HuH-7 (cell line): Measurements from ENCODE around the gene FTCD.
"Not testable (repeated sequence)": the region's sequence is repeated elsewhere in the genome, so short reads cannot be mapped to it uniquely, and the experiment has no call there.

ENCODE experiments used
- DNase-seq: peaks from one replicate; pipeline ENCODE4 v3.0.0; 2011; ENCODE audit warnings: low spot score

FTCD gene

GRCh38 chr21:46188226-46189212 lies 33.1 kb upstream of the FTCD start:
- no peak for DNase-seq

DNA sequence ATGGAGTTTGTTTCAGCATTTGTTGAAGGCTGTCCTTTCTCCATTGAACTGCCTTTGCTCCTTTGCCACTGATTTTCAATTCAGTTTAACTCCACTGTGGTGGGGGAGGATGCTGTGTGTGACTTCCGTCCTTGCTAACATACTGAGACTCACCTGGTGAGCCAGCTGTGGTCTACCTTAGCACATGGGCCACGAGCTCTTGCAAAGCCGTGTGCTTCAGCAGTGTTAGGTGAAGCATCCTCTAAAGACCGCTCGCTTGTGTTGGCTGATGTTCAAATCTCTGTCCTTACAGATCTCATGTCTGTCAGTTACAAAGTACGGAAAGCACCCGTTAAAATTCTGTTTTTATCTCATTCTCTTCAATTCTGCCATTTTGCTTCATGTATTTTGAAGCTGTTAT lies 32.4 kb upstream of the FTCD start:
- no peak for DNase-seq

DNA sequence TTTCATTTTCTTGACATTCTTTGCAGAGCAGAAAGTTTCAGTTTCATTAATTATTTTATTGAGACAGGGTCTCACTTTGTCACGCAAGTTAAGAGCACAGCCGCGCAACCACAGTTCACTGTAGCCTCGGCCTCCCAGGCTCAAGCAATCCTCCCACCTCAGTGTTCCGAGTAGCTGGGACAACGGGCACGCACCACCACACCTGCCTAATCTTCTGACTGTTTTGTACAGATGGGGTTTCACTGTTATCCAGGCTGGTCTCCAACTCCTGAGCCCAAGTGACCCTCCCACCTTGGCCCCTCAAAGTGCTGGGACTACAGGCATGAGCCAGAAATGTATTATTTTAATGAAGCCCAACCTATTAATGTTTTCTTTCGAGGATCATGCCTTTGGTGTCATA lies 31.9 kb upstream of the FTCD start:
- no peak for DNase-seq

DNA sequence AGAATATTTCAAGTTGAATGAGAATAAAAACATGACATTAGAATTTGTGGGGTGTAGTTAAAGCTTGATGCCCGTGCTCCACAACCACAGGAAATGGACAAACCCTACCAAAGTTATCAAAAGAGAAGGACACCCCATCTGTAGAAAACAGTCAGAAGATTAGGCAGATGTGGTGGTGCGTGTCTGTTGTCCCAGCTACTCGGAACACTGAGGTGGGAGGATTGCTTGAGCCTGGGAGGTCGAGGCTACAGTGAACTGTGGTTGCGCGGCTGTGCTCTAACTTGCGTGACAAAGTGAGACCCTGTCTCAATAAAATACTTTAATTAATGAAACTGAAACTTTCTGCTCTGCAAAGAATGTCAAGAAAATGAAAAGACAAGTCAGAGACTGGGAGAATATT lies 30.3 kb upstream of the FTCD start:
- no peak for DNase-seq

DNA sequence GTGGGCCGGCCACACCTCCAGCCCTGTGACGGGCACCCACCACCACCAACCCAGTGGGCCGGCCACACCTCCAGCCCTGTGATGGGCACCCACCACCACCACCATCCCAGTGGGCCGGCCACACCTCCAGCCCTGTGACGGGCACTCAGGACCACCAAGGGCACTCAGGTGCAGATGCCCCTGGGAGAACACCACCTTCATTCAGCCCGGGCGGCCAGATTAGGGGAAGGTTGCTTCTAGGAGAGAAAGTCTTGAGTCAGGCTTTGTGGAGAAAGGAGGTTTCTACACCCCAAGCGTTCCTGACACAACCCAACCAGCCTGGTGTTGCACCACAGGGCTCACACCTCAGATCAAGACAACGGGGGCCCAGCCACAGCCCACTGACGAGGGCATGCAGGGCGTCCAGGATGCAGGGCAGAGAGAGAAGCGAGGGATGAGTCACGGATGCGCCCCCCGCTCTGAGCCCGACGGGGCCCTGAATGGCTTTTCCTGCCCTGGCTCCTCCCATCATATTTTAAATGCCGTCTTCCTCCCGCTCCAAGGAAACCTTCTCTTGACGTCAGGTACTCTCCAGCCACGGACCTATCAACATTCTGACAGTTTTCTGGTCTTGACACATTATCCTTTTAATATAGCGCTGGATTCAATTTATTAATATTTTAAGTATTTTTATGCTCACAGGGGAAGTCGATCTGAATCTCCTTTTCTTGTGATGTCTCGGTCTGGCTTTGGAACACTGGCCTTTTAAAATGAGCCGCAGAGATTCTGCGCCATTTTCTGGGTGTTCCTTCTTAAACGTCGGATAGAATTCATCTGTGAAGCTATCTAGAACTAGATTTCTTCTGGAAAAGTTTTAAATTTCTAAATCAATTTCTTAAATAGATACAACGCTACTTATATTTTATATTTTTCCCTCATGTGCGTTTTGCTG lies 29.5 kb upstream of the FTCD start:
- peak; percentile 86 for DNase-seq

- DNase-seq = peak; percentile 75
Observed at GRCh38 chr21:46183910-46184624, 28.7 kb upstream of the FTCD start, which contains the start of gene SPATC1L. Gene SPATC1L (minus strand): TSS chr21:46184459. CDS start chr21:46182816, 1,643 bp downstream.

DNA sequence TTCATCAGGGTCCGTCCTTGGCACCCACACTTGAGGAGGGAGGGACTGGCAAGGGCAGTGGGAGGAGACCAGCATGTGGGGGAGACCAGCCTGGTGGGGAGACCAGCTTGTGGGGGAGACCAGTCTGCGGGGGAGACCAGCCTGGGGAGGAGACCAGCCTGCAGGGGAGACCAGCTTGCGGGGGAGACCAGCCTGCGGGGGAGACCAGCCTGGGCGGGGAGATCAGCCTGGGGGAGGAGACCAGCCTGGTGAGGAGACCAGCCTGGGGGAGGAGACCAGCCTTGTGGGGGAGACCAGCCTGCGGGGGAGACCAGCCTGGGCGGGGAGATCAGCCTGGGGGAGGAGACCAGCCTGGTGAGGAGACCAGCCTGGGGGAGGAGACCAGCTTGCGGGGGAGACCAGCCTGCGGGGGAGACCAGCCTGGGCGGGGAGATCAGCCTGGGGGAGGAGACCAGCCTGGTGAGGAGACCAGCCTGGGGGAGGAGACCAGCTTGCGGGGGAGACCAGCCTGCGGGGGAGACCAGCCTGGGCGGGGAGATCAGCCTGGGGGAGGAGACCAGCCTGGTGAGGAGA lies 28.0 kb upstream of the FTCD start:
- DNase-seq = not testable (repeated sequence)

- DNase-seq = no peak
Observed at GRCh38 chr21:46182548-46183336, 27.4 kb upstream of the FTCD start.

GRCh38 chr21:46181953-46182547 lies 26.7 kb upstream of the FTCD start:
- DNase-seq = no peak

DNA sequence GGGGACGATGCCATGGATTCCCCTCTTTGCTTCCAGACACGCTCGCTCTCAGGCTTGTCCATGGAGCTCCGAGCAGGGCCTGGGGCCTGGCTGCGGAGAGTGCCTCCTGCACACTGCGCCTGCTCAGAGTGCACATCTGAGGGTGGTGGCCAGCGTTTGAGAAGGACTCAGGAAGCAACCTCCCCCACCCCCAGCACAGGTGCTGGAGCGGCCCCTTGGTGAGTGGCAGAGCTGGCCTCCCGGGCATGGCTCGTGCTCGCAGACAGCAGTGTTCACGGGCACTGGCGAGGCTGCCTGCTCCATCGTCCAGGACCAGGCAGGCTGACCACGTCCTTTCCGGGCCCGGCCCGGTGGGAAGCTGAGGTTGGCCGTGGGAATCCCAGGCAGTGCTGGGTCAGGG lies 26.1 kb upstream of the FTCD start:
- no peak for DNase-seq

DNA sequence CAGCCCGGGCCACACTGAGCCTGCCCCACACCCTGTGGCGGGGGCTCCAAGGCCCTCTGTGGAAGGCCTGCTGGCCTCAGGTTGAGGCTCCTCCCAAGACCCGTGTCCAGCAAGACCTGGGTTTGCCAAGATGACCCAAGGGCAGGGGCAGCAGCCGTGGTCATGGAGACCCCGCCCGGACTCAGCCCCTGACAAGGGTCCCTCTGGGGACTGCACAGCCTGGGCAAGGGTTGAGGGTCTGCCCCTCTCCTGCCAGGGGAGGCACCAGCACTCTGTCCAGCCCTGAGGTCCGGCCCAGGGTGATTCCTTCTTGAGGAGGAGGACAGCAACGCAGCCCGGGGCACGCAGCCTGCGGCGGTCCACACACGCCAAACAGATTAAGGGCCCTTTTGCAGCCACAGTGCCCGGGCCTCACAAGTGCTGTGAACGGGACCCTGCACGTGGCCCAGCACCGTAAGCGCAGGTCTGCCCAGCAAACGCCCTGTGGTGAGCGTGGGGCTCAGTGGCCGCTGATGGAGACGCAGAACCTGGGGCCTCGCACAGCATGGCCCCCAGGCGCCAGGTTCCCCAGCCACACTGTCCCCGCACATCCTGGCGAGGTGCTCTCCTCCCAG lies 25.5 kb upstream of the FTCD start:
- DNase-seq = no peak

GRCh38 chr21:46180079-46180722 lies 24.8 kb upstream of the FTCD start:
- no peak for DNase-seq

DNA sequence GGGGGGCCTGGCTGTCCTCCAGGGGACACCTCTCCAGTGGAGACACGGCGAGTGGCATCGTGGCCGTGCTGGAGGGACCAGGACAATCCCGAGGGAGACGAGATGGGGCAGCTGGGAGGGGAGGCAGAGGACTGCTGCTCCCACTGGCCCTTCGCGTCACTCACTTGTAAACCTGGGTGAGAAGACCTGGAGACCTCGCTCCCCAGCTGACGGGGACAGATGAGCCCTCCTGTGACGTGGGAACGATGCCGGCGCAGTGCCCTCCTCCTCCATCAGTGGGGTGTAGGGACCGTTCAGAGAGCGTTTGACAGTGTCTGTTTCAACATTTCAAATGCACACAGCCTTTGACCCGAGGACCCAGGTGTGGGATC lies 24.3 kb upstream of the FTCD start:
- no peak for DNase-seq

- DNase-seq = no peak
Observed at GRCh38 chr21:46178961-46179360, 23.6 kb upstream of the FTCD start.

DNA sequence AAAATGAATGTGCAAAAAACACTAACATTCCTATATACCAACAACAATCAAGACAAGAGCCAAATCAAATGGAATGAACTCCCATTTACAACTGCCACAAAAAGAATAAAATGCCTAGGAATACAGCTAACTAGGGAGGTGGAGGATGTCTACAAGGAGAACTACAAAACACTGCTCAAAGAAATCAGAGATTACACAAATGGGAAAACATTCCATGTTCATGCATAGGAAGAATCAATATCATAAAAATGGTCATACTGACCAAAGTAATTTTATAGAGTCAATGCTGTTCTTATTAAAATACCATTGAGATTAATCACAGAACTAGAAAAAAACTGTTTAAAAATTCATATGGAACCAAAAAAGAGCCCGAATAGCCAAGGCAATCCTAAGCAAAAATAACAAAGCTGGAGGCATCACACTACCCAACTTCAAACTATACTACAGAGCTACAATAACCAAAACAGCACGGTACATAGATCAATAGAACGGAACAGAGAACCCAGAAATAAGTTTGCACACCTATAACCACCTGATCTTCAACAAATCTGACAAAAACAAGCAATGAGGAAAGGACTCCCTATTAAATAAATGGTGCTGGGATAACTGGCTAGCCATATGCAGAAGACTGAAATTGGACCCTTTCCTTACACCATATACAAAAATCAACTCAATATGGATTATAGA lies 21.2 kb upstream of the FTCD start:
- not testable (repeated sequence) for DNase-seq

DNA sequence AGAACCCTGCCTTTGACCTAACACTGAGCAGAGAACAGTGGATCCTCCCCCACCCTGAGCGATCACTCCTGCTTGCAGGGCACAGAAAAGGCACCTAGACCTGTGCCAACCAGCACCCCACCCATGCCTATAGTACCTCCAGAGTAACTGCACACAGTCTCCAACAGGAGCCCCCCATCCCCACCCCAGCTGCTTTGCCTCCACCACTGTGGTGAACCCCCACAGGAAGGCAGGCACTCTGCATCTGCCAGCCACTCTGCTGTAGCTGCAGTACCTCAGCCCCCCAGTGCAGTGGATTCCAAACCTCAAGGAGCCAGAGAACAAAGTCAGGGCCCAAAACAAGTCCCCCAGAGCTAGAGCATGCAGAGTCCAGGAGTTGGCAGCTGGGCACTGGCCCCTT lies 18.2 kb upstream of the FTCD start:
- DNase-seq = no peak

DNA sequence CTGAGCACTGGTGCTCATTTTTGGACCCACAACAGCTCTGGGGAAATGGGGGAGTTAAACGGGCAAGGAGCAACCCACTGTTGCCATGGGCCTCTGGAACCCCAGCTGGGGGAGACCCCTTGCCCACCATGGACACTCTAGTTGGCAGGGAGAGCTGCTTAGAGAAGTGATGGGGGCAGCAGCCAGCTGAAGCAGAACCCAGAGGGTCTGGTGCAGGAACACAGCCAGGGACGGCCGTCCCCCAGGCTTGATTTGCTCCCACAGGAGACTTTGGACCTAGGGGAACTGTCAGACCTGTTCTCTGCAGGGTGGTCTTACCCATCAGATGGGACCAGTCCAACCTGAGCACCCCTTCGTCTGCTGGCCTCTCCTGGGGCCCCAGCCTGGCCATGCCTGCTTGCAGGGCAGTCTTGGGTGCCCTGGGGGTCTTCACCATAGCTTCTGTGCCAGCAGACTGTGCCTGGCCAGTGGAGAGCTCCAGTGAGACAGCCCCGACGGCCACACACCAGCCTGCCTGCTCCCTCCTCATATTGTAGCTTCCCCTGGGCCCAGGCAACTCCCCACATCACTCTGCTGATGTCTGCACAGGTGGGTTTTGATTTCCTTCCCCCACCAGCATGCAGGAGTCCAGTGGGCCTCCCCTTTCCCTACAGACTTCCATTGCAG lies 17.6 kb upstream of the FTCD start:
- no peak for DNase-seq
